Gastrocnemius medialis (tissue), 4 donors: ENCODE results near the gene NPAS3.

ENCODE experiments used
- POLR2A ChIP-seq, 2 donors: fragments of 450-650 bp; IDR thresholded peaks; one replicate each; pipeline ENCODE4 v1.6.1; 2017; ENCODE audit warnings: antibody characterized with exemption in 2 of 2, mild to moderate bottlenecking in 2 of 2, moderate library complexity in 2 of 2
- TF ChIP-seq, protein P1 (sequence below), 5 experiments: fragments of 450-650 bp in 3 of 5; fragments of 200-600 bp in 2 of 5; sonication (generic) in 2 of 5; IDR thresholded peaks in 4 of 5; conservative IDR thresholded peaks in 1 of 5; 1 replicate in 4 of 5; 2 replicates in 1 of 5; pipeline ENCODE4 v1.5.1; 2016 to 2019; ENCODE audit warnings: antibody characterized with exemption in 5 of 5, mild to moderate bottlenecking in 3 of 5, moderate library complexity in 3 of 5

DNA sequence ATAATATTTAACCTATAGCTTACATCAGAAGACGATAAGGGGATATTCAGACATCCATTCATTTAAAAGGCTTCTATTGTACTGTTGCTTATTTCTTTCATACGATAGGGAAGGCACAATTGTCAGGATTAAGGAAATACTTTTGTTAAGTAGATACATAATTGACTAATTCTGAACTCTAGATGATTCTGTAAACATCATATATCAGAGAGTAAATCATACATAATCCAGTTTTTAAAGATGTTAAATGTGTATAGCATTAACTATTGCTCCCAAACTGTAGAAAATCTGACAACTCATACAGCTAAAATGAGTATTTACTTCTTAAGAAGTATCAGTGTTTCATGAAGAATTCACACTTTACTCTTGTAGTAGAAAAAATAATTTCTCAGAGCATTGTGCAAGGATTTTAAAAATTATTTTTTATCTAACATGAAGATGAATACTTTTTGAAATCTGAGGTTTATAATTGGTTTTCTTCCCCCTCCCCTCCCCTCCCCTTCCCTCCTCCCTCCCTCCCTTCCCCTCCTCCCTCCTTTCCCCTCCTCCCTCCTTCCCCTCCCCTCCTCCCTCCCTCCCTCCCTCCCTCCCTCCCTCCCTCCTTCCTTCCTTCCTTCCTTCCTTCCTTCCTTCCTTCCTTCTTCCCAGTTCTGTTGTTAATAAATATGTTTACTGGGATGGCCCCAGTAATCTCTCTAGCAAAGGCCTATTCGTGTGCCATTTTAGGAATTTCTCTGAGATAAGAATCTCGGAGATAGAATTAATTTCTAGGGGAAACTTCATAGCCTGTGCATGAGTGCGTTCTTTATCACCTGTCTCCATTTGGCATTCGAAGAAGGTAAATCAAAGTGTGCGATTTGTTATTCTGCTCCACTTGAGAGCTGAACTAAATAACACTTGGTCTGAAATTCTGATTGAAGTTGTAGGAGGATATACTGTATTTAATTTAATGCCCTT, 2.3 kb downstream of the NPAS3 start:
- TF ChIP-seq, protein P1, sequence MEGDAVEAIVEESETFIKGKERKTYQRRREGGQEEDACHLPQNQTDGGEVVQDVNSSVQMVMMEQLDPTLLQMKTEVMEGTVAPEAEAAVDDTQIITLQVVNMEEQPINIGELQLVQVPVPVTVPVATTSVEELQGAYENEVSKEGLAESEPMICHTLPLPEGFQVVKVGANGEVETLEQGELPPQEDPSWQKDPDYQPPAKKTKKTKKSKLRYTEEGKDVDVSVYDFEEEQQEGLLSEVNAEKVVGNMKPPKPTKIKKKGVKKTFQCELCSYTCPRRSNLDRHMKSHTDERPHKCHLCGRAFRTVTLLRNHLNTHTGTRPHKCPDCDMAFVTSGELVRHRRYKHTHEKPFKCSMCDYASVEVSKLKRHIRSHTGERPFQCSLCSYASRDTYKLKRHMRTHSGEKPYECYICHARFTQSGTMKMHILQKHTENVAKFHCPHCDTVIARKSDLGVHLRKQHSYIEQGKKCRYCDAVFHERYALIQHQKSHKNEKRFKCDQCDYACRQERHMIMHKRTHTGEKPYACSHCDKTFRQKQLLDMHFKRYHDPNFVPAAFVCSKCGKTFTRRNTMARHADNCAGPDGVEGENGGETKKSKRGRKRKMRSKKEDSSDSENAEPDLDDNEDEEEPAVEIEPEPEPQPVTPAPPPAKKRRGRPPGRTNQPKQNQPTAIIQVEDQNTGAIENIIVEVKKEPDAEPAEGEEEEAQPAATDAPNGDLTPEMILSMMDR (IDR thresholded peaks at IDR 0.05 in 4 of 5, conservative IDR thresholded peaks at IDR 0.05 in 1 of 5) = no peak
- no peak for TF ChIP-seq POLR2A (IDR thresholded peaks at IDR 0.05)
